ENCODE data around the gene ZMAT5. TPM values are rescaled to one million over a fixed set of nuclear protein-coding genes. Genes with fewer than 3 reads are reported as not detected.

ZMAT5 gene
- total RNA-seq, 1 donor from 2014 or later = 37.1 TPM

DNA sequence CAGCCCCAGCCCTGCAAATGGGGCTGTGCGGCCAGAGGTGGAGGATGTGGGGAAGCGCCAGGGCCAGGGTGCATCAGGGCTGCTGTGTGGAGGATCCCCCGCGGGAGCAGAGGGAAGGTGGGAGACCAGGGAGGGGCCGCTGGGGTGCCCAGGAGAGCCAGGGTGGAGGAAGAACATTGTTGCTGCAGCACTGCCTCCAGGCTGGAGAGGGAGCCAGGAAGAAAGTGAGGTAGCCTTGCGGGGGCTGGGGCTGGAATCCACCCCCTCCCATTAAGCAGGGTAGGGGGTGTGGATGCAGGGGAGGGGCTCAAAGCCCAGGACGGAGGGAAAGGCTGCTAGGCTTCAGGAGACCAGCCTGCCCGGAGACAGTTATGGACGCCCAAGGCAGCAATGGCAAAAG, 32.0 kb downstream of the ZMAT5 start:
- DNase-seq (ENCODE audit: low read depth) = no peak
- Histone ChIP-seq H3K36me3 (ENCODE audit: control insufficient read depth, insufficient read depth, low read length) (no peaks in the 10 kb centered on the region), H3K27me3 (ENCODE audit: control insufficient read depth, insufficient read depth, low read length) (no peaks in the 10 kb centered on the region), H3K4me3 (ENCODE audit: low read depth, low read length) (no peak overlapping the region)
- no peak for TF ChIP-seq CTCF (IDR thresholded peaks at IDR 0.05; ENCODE audit: insufficient read depth, low read length, poor library complexity, severe bottlenecking)

DNA sequence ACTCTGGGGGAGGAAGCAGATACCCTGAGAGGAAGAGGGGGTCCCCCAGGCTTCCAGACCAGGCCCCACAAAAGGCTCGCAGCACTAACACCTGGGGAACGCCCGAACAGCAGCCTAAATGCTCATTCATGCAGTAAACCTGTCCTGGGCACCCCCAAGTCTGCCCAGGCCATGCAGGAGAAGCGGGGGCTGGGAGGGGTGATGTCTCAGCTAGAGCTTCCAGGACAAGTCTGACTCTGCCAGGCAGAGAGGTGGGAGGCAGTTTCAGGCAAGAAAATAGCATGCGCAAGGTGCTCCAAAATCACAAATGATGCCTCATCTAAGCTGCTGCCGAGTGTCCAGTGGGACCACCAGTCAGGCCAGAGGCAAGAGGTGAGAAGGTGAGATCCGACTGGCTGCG, 32.4 kb downstream of the ZMAT5 start:
- DNase-seq (ENCODE audit: low read depth) = no peak

DNA sequence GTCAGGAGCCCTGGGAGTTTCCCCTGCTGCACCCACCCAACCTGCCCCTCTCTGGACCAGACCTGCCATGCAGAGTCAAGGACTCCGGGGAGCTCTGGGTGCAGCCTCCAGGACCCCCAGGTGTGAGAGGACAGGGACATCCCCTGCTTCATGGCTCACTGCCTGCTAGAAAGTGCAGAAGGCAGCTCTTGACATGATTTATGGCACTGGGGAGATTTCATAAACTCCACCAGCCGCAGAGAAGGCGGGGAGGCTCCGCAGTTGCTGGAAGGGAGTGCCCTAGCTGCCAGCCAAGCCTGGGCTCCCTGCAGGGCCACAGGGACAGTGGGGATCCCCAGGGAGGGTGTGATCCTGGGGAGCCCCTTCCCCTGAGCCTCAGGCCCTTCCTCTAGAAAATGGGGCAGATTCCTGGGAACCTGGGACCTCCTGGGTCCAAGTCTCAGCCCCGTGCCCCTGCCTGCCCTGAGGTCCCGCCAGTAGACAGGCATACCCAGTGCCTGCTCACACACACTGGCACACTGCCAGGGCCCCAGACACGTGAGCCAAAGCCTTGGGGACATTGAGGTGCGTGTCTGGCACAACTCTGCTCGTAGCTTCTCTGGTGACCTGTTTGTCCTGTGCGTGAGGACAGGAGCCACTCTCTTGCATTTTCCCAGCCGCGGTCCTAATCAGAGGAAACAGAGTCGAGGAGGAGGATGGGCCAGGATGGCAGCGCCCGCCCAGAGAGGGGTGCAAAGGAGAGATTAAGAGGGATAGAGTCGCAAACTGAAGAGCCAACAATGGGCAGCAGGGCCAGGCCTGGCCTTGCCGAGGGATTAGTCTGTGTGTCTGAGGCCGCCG, 33.2 kb downstream of the ZMAT5 start:
- H3K36me3 ChIP-seq (ENCODE audit: control insufficient read depth, insufficient read depth, low read length) = no peaks in the 10 kb centered on the region
- no peak for TF ChIP-seq CTCF (IDR thresholded peaks at IDR 0.05; ENCODE audit: insufficient read depth, low read length, poor library complexity, severe bottlenecking)
- H3K27me3 ChIP-seq (ENCODE audit: control insufficient read depth, insufficient read depth, low read length) = no peaks in the 10 kb centered on the region
- DNase-seq (ENCODE audit: low read depth) = no peak
- no peak overlapping the region for H3K4me3 ChIP-seq (ENCODE audit: low read depth, low read length)

More for the DNA sequence above, 32.4 kb downstream of the ZMAT5 start:
- TF ChIP-seq CTCF (IDR thresholded peaks at IDR 0.05; ENCODE audit: insufficient read depth, low read length, poor library complexity, severe bottlenecking) = no peak
- no peaks in the 10 kb centered on the region for H3K36me3 ChIP-seq (ENCODE audit: control insufficient read depth, insufficient read depth, low read length)
- no peaks in the 10 kb centered on the region for H3K27me3 ChIP-seq (ENCODE audit: control insufficient read depth, insufficient read depth, low read length)
- H3K4me3 ChIP-seq (ENCODE audit: low read depth, low read length) = no peak overlapping the region

- no peak for DNase-seq (ENCODE audit: low read depth)
- no peaks in the 10 kb centered on the region for H3K36me3 ChIP-seq (ENCODE audit: control insufficient read depth, insufficient read depth, low read length)
- no peaks in the 10 kb centered on the region for H3K27me3 ChIP-seq (ENCODE audit: control insufficient read depth, insufficient read depth, low read length)
- H3K4me3 ChIP-seq (ENCODE audit: low read depth, low read length) = no peak overlapping the region
- no peak for TF ChIP-seq CTCF (IDR thresholded peaks at IDR 0.05; ENCODE audit: insufficient read depth, low read length, poor library complexity, severe bottlenecking)
These were observed 33.9 kb downstream of the ZMAT5 start for GRCh38 chr22:29732883-29733282.

GRCh38 chr22:29731058-29731850, 35.6 kb downstream of the ZMAT5 start:
- TF ChIP-seq CTCF (IDR thresholded peaks at IDR 0.05; ENCODE audit: insufficient read depth, low read length, poor library complexity, severe bottlenecking) = no peak
- peaks cover 4% of the 10 kb centered on the region for H3K27me3 ChIP-seq (ENCODE audit: control insufficient read depth, insufficient read depth, low read length)
- H3K36me3 ChIP-seq (ENCODE audit: control insufficient read depth, insufficient read depth, low read length) = no peaks in the 10 kb centered on the region
- no peak overlapping the region for H3K4me3 ChIP-seq (ENCODE audit: low read depth, low read length)
- DNase-seq (ENCODE audit: low read depth) = no peak

All from kidney epithelial cell (primary cell).